Mammary epithelial cell (primary cell): Measurements from ENCODE around the gene MLST8.

Experiments
- CTCF ChIP-seq, 2 donors: IDR thresholded peaks in 1 of 2; conservative IDR thresholded peaks in 1 of 2; 2 replicates each; pipeline ENCODE4 v1.5.1; 2011 to 2012; ENCODE audit warnings: inconsistent platforms in 2 of 2, low read length in 2 of 2, mild to moderate bottlenecking in 2 of 2, control low read depth in 1 of 2, low read depth in 1 of 2; ENCODE audit not compliant: insufficient read depth in 1 of 2; ENCODE audit errors: extremely low read depth in 1 of 2
- EZH2 ChIP-seq: IDR thresholded peaks from 2 replicates; pipeline ENCODE4 v1.6.1; 2012; ENCODE audit warnings: low read length, inconsistent platforms, borderline replicate concordance

GRCh38 chr16:2198283-2198682 lies 7.0 kb upstream of the MLST8 start:
- TF ChIP-seq EZH2 (no peak), CTCF (conservative IDR thresholded peaks at IDR 0.05 in 1 of 2, IDR thresholded peaks at IDR 0.05 in 1 of 2; ENCODE audit: extremely low read depth in 1 of 2, insufficient read depth in 1 of 2, low read depth in 1 of 2, low read length in 2 of 2) (no peak)
